Mesenchymal stem cell (in vitro differentiated cells and primary cell): Measurements from ENCODE around the gene NTRK1. TPM values are rescaled to one million over a fixed set of nuclear protein-coding genes. Genes with fewer than 3 reads are reported as not detected.

Experiments
- DNase-seq: peaks from one replicate; pipeline ENCODE4 v3.0.0-alpha.2; 2013
- H2AFZ ChIP-seq: one replicate; pipeline ENCODE4 v1.6.1; 2013; ENCODE audit warnings: low read depth, mild to moderate bottlenecking, control low read depth, inconsistent platforms, low read length, moderate library complexity
- H2AK5ac ChIP-seq: 2 replicates; pipeline ENCODE4 v1.6.1; 2013; ENCODE audit warnings: low read length, moderate library complexity, mild to moderate bottlenecking, inconsistent platforms; ENCODE audit not compliant: severe bottlenecking
- H2BK120ac ChIP-seq: one replicate; pipeline ENCODE4 v1.6.1; 2013; ENCODE audit warnings: low read depth, mild to moderate bottlenecking, inconsistent platforms, low read length, moderate library complexity
- H2BK12ac ChIP-seq, 2 experiments: one replicate each; pipeline ENCODE4 v1.6.1; 2013; ENCODE audit warnings: inconsistent platforms in 2 of 2, low read length in 2 of 2, mild to moderate bottlenecking in 2 of 2, moderate library complexity in 2 of 2, control low read depth in 1 of 2
- H2BK15ac ChIP-seq: one replicate; pipeline ENCODE4 v1.6.1; 2013; ENCODE audit warnings: mild to moderate bottlenecking, low read depth, inconsistent platforms; ENCODE audit not compliant: poor library complexity, severe bottlenecking
- H2BK5ac ChIP-seq: 2 replicates; pipeline ENCODE4 v1.6.1; 2013; ENCODE audit warnings: low read depth, mild to moderate bottlenecking, low read length, control low read depth, inconsistent platforms; ENCODE audit not compliant: poor library complexity, severe bottlenecking
- H3K14ac ChIP-seq, 2 experiments: one replicate each; pipeline ENCODE4 v1.6.1; 2013; ENCODE audit warnings: inconsistent platforms in 2 of 2, low read length in 2 of 2, control low read depth in 1 of 2, mild to moderate bottlenecking in 1 of 2, moderate library complexity in 1 of 2
- H3K18ac ChIP-seq, 2 experiments: one replicate each; pipeline ENCODE4 v1.6.1; 2013; ENCODE audit warnings: inconsistent platforms in 2 of 2, low read length in 2 of 2, control low read depth in 1 of 2, low read depth in 1 of 2, mild to moderate bottlenecking in 1 of 2
- H3K23ac ChIP-seq, 2 experiments: one replicate each; pipeline ENCODE4 v1.6.1; 2013; ENCODE audit warnings: inconsistent platforms in 2 of 2, low read length in 2 of 2, mild to moderate bottlenecking in 2 of 2, moderate library complexity in 2 of 2, control low read depth in 1 of 2
- H3K27ac ChIP-seq: 2 replicates; pipeline ENCODE4 v1.5.1; 2013; ENCODE audit warnings: mild to moderate bottlenecking, moderate library complexity, low read length, control low read depth, inconsistent platforms; ENCODE audit not compliant: poor library complexity, severe bottlenecking
- H3K27me3 ChIP-seq, 2 experiments: 2 replicates each; pipeline versions ENCODE4 v1.6.1 to v1.7.0; 2013; ENCODE audit warnings: low read length in 2 of 2, mild to moderate bottlenecking in 2 of 2, moderate library complexity in 2 of 2, control low read depth in 1 of 2, inconsistent platforms in 1 of 2; ENCODE audit not compliant: control insufficient read depth in 1 of 2, insufficient read depth in 1 of 2
- H3K36me3 ChIP-seq, 2 experiments: 2 replicates each; pipeline versions ENCODE4 v1.6.1 to v1.7.0; 2013; ENCODE audit warnings: low read length in 2 of 2, control low read depth in 1 of 2, inconsistent platforms in 1 of 2, low read depth in 1 of 2, mild to moderate bottlenecking in 1 of 2; ENCODE audit not compliant: insufficient read depth in 2 of 2, control insufficient read depth in 1 of 2
- H3K4ac ChIP-seq, 2 experiments: one replicate each; pipeline ENCODE4 v1.6.1; 2013; ENCODE audit warnings: inconsistent platforms in 2 of 2, low read length in 2 of 2, mild to moderate bottlenecking in 2 of 2, moderate library complexity in 2 of 2, control low read depth in 1 of 2, low read depth in 1 of 2
- H3K4me1 ChIP-seq: 2 replicates; pipeline ENCODE4 v1.6.1; 2013; ENCODE audit warnings: low read depth, low read length, control low read depth; ENCODE audit not compliant: control insufficient read depth, insufficient read depth
- H3K4me2 ChIP-seq: 2 replicates; pipeline ENCODE4 v1.6.1; 2013; ENCODE audit warnings: low read length, mild to moderate bottlenecking, inconsistent platforms; ENCODE audit not compliant: poor library complexity, severe bottlenecking
- H3K4me3 ChIP-seq, 2 experiments: 2 replicates each; pipeline versions ENCODE4 v1.5.1 to v1.7.0; 2013; ENCODE audit warnings: low read length in 2 of 2, mild to moderate bottlenecking in 2 of 2, control low read depth in 1 of 2, low read depth in 1 of 2; ENCODE audit not compliant: insufficient read depth in 1 of 2
- H3K79me1 ChIP-seq: replicated peaks from 2 replicates; pipeline ENCODE4 v1.6.1; 2013; ENCODE audit warnings: mild to moderate bottlenecking, control low read depth, low read length, inconsistent platforms; ENCODE audit not compliant: poor library complexity, severe bottlenecking
- H3K9ac ChIP-seq: 2 replicates; pipeline ENCODE4 v1.7.0; 2013; ENCODE audit warnings: mild to moderate bottlenecking, low read length, moderate library complexity
- H3K9me3 ChIP-seq: 2 replicates; pipeline ENCODE4 v1.7.0; 2013; ENCODE audit warnings: mild to moderate bottlenecking, low read length; ENCODE audit not compliant: control insufficient read depth
- H4K8ac ChIP-seq: one replicate; pipeline ENCODE4 v1.6.1; 2013; ENCODE audit warnings: inconsistent platforms, mild to moderate bottlenecking, low read length, moderate library complexity
- H4K91ac ChIP-seq: one replicate; pipeline ENCODE4 v1.6.1; 2013; ENCODE audit warnings: mild to moderate bottlenecking, low read length, inconsistent platforms
- WGBS: methylation state at CpG from one replicate; pipeline ENCODE4 v1.1.7; 2013; ENCODE audit warnings: mixed read lengths; 5-methylcytosine and 5-hydroxymethylcytosine counted together
- polyA plus RNA-seq, 2 experiments: library from polyadenylated mRNA; stranded (reverse); fragments of 200-250 nt; gene quantifications; one replicate each; pipeline ENCODE4 v1.2.3, GENCODE V29; 2013

NTRK1 gene
- not detected for polyA plus RNA-seq (2013, experiment 1 of 2)
- polyA plus RNA-seq (2013, experiment 2 of 2), result not detected

DNA sequence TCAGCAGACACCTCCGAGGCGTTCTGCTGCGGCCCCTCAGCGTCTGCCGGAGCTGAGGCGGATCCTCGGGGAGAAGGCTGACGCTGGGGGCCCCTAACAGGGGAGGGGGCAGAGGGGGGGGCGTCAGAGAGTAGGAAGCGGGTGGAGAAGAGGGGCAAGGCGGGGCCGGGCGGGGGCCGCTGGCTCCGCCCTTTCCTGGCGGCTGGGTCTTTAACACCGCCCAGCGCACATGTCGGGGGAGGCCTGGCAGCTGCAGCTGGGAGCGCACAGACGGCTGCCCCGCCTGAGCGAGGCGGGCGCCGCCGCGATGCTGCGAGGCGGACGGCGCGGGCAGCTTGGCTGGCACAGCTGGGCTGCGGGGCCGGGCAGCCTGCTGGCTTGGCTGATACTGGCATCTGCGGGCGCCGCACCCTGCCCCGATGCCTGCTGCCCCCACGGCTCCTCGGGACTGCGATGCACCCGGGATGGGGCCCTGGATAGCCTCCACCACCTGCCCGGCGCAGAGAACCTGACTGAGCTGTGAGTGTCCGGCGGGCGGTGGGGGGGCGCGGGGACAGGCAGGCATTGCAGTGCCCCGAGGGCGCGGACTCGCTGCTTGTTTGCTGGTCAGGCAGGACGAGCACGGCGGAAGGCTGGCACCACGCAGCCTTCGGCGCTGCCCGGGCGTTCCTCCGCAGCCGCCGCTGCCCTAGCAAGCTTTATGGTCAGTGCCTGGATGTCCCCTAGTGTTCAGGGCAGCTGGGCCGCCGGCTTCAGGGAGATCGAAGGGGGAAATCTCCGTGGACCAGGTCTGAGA is at the start of gene NTRK1:
Gene NTRK1, plus strand, starts transcription at position 238 of the 796 bp plus-strand sequence. Its CDS starts 70 bp downstream, at position 308.
- Histone ChIP-seq H2BK5ac (no peak within 1 kb of the TSS), H2AK5ac (no peak within 1 kb of the TSS), H3K9me3 (no peaks in the 10 kb centered on the region), H3K79me1 (no peaks in the 10 kb centered on the region), H3K36me3 (no peaks in the 10 kb centered on the region), H2BK15ac (no peak within 1 kb of the TSS), H3K27me3 (peaks cover 91 to 93% of the 10 kb centered on the region in 2 experiments), H2BK120ac (no peak within 1 kb of the TSS), H3K14ac (no peak within 1 kb of the TSS), H2BK12ac (no peak within 1 kb of the TSS), H3K4me3 (peak within 1 kb of the TSS; percentile 9 to 77), H3K9ac (peak within 1 kb of the TSS; percentile 49), H3K23ac (no peak within 1 kb of the TSS), H3K4me1 (peaks cover 26% of the 10 kb centered on the region), H3K4ac (no peak within 1 kb of the TSS), H4K8ac (no peak within 1 kb of the TSS), H4K91ac (no peak within 1 kb of the TSS), H2AFZ (no peak within 1 kb of the TSS), H3K4me2 (peak within 1 kb of the TSS; percentile 62), H3K27ac (no peak within 1 kb of the TSS), H3K18ac (no peak within 1 kb of the TSS)
- WGBS, result 10% methylated on average over 68 of the region's 69 CpGs
- peak; percentile 27 for DNase-seq

DNA sequence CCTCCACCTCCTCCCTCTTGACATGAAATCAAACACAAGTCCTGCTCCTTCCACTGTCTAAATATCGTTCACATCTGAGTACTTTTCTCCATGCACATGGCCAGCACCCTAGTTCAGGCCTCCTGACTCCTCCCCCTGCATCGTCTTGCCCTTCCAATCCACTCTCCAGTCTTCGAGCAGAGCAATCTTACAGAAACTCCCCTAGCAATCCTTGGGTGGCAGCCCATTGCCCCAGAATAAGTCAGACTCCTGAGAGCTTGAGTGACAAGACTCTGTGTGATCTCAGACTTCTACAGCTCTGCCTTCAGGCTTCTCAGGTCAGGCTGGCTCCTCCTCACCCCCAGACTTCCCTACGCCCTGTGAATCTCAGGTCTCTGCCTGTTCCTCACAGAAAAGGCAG is 49.5 kb upstream of the NTRK1 start:
- Histone ChIP-seq H3K79me1 (no peaks in the 10 kb centered on the region), H2AFZ (no peak overlapping the region), H2BK5ac (no peak overlapping the region), H3K4me3 (no peak overlapping the region), H3K18ac (no peak overlapping the region), H3K9ac (no peak overlapping the region), H3K4me1 (peaks cover 18% of the 10 kb centered on the region), H2BK120ac (no peak overlapping the region), H3K9me3 (no peaks in the 10 kb centered on the region), H4K91ac (no peak overlapping the region), H3K27me3 (peaks cover 12 to 23% of the 10 kb centered on the region in 2 experiments), H2AK5ac (no peak overlapping the region), H3K4ac (no peak overlapping the region), H3K27ac (no peak overlapping the region), H3K23ac (no peak overlapping the region), H2BK12ac (no peak overlapping the region), H4K8ac (no peak overlapping the region), H3K4me2 (no peak overlapping the region), H3K36me3 (peaks cover 0 to 4% of the 10 kb centered on the region in 2 experiments), H2BK15ac (no peak overlapping the region), H3K14ac (no peak overlapping the region)
- WGBS, result 74% methylated on average over 4 of the region's 4 CpGs
- no peak for DNase-seq

GRCh38 chr1:156812293-156812990 is 48.2 kb upstream of the NTRK1 start:
- H2AFZ ChIP-seq, result no peak overlapping the region

GRCh38 chr1:156813298-156813697 is 47.4 kb upstream of the NTRK1 start:
- Histone ChIP-seq H3K4me3 (peak overlapping the region in 1 of 2 experiments; percentile 65), H2BK15ac (no peak overlapping the region), H3K79me1 (no peaks in the 10 kb centered on the region), H2BK12ac (peak overlapping the region in 1 of 2 experiments; percentile 93), H2BK120ac (no peak overlapping the region), H2AFZ (no peak overlapping the region), H3K18ac (peak overlapping the region in 1 of 2 experiments; percentile 77), H4K8ac (peak overlapping the region; percentile 54), H3K9me3 (no peaks in the 10 kb centered on the region), H2BK5ac (no peak overlapping the region), H3K36me3 (peaks cover 0 to 2% of the 10 kb centered on the region in 2 experiments), H3K14ac (no peak overlapping the region), H3K4me1 (peaks cover 20% of the 10 kb centered on the region), H3K27ac (no peak overlapping the region), H3K23ac (no peak overlapping the region), H3K4ac (peak overlapping the region in 1 of 2 experiments; percentile 42), H4K91ac (no peak overlapping the region), H2AK5ac (no peak overlapping the region), H3K4me2 (no peak overlapping the region), H3K9ac (peak overlapping the region; percentile 65), H3K27me3 (peaks cover 12 to 30% of the 10 kb centered on the region in 2 experiments)
- no peak for DNase-seq
- WGBS, result 56% methylated on average over 9 of the region's 10 CpGs

More at GRCh38 chr1:156812293-156812990, 48.2 kb upstream of the NTRK1 start:
- Histone ChIP-seq H3K9ac (no peak overlapping the region), H2BK15ac (no peak overlapping the region), H4K91ac (no peak overlapping the region), H2BK120ac (no peak overlapping the region), H3K4me1 (peaks cover 20% of the 10 kb centered on the region), H3K27me3 (peaks cover 12 to 30% of the 10 kb centered on the region in 2 experiments), H3K23ac (no peak overlapping the region), H3K79me1 (no peaks in the 10 kb centered on the region), H4K8ac (no peak overlapping the region), H2BK5ac (no peak overlapping the region), H3K18ac (no peak overlapping the region), H3K14ac (no peak overlapping the region), H3K36me3 (peaks cover 0 to 4% of the 10 kb centered on the region in 2 experiments), H2AK5ac (no peak overlapping the region), H3K9me3 (no peaks in the 10 kb centered on the region), H3K4me3 (no peak overlapping the region), H3K4me2 (no peak overlapping the region), H2BK12ac (no peak overlapping the region), H3K27ac (no peak overlapping the region), H3K4ac (no peak overlapping the region)
- 97% methylated on average over 10 of the region's 10 CpGs for WGBS
- no peak for DNase-seq
